Non-pigmented ciliary epithelial cell (primary cell): ENCODE data around the gene UBA52.
"Not testable (repeated sequence)": the region's sequence is repeated elsewhere in the genome, so short reads cannot be mapped to it uniquely, and the experiment has no call there.

Source experiments
- DNase-seq: peaks from one replicate; pipeline ENCODE4 v3.0.0-alpha.2; 2010; ENCODE audit warnings: low read depth

Gene UBA52

DNA sequence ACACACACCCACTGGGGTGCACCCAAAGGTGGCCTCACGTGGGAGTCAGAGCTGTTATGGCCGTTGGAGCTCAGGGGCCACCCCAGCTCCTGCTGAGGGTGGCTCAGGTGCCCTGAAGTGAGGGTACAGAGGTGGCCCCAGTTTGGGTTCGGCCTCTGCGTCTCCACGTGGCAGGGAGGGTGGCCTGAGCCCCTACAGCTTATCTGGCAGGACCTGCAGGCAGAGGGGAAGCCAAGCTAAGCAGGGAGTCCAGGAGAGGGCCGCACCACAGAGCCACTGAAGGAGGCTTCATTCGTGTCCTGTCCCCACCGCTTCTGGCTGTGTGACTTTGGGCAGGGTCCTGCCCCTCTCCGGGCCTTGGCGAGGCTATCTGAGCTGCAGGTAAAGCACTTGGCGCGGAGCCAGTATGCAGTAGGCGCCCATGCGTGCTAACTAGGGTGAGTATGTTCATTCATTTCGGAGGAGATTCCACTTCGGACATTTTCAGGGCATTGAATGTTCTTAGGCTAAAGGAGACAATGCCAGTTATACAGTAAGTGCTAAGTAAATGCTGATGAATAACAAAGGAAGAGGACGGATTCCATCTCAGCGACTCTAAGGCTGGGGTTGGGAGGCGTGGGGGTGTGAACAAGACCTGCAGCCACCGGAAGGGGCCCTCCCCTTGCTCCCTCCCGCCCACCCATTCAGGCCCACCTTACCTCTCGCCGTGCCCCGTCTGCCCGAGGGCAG is 21.9 kb downstream of the UBA52 start:
- DNase-seq: no peak

DNA sequence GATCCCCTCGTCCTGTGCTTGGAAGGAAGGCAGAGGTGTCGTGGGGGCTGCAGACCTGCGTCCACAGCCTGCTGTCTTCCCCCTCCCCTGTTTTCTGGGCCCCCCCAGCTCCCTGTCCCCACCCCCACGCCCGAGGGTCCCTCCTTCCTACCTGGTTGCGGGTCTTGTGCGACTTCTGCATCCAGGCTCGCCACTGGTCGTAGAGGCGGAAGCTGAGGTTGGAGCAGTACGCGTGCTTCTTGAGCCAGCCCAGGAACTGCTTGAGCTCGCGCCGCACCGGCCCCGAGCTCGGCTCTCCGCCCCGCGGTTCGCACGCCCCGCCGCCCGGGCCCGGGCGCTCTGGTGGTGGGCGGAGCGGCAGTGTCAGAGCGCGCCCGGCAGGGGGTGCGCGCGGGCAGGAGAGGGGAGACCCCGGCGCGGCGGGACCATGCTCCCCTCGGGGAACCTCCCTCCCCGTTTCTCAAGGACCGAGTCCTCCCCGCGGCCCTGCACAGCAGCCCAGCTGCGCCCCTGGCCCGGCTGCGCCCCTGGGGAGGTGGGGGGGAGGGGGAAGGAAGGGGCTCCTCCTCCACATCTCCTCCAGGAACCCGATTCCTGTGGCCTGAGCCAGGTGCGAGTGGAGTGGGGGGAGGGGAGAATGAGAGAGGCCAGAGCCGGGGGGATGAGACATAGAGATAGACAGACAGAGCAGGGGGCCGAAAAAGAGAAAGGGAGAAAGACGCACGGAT is 22.6 kb downstream of the UBA52 start:
- DNase-seq: no peak

- no peak for DNase-seq
These were observed 23.2 kb downstream of the UBA52 start for GRCh38 chr19:18594824-18595373.

DNA sequence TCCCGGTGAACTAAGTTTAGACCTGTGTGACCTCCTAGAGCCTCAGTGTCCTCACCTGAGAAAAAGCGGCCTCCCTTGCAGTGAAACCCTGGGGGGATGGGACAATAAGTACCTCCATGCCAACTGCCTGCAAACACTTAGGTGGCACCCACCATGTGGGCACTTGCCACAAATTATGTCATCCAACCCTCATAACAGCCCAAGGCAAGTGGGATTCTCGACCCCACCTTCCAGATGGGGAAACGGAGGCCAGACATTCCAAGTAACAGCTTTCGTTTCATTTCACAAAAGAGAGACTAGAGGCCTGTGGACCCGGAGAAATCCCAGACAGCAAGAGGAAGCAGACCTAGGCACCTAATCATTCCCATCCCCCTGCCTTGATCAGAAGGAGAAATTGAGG is 23.8 kb downstream of the UBA52 start:
- DNase-seq: no peak

GRCh38 chr19:18596752-18597157 is 25.1 kb downstream of the UBA52 start:
- no peak for DNase-seq

- no peak for DNase-seq
These were observed 26.4 kb downstream of the UBA52 start for GRCh38 chr19:18597809-18598660.

DNA sequence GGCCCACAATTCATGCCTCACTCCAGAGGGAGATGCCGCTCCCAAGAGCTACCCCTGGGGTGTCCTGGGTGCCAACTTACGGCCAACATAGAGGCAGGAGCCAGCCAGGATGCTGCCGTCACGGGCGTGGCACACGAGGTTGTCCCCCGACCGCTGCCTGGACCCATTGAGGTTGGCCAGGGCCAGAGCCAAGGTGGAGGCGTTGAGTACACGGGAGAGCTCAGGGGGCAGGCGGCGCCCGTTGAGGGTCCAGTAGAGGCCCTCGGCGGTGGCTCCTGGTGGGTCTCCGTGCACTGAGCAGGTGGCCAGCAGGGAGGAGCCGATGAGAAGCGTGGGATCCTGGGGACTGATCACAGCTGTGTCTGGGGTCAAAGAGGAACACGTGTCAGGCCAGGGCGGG is 27.8 kb downstream of the UBA52 start:
- DNase-seq: no peak

DNA sequence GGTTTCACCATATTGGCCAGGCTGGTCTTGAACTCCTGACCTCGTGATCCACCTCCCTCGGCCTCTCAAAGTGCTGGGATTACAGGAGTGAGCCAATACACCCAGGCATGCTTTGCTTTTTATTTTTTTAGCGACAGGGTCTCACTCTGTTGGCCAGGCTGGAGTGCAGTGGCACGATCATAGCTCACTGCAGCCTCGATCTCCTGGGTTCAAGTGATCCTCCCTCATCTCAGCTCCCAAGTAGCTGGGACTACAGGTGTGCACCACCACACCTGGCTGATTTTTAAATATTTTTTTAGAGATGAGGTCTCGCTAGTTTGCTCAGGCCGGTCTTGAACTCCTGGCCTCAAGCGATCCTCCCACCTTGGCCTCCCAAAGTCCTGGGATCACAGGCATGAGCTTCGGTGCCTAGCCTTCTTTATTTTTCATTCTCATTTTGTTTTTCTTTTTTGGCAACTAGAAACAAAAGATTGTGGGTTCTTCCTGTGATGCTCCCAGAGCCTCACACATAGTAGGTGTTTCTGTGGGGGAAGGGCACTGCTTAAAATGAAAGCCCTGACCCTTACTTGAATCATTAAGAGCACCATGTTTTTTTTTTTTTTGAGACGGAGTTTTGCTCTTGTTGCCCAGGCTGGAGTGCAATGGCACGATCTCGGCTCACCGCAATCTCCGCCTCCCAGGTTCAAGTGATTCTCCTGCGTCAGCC is 29.2 kb downstream of the UBA52 start:
- DNase-seq: not testable (repeated sequence)

DNA sequence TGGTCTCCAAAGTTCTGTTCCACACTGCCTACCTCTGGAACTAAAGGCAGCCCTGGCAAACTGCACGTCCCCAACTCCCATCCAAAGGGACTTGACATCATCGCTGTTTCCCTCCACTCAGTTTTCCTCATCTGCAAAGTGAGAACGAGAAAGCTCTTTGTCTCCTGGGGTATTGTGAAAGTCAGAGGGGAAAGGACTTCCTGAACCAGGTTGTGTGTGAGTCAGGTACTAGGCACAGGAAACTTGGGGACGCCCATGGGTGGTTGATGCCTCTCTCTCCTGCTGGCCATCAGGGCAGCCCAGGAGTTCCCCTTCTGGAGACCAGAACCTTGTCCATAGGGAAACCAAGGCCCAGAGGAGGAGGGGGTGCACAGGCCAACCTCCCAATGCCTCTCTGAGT is 30.2 kb downstream of the UBA52 start:
- DNase-seq: no peak

DNA sequence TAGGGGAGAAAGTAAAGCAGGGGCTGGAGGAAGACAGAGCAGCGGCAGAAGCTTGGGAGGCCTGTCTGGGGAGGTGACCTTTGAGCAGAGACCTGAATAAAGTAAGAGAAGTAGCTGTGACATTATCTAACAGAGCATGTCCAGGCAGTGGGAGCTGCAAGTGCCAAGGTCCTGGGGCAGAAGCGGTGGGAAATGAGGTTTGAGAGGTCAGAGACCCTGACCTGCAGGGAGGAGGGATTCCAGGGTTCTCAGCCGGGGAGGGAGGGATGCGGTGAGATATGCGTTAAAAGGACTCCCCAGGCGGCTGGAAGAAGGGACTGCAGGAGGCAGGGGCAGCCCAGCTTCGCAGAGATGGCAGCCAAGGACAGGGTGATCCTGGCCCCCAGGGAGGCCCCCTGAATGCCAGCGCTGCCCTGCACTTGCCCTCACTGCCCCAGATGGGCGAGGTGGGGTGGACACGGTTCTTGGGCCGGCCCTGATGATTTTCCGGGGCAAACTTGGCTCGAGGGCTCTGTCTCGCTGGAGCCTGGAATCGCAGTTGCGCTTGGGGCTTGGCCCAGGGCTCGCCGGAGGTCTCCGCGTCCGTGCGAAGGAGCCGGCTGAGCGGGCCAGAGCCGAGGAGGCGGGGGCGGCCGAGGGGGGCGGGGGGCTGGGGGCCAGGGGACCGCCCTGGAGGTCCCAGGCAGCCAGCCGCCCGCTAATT is 31.7 kb downstream of the UBA52 start:
- no peak for DNase-seq

DNA sequence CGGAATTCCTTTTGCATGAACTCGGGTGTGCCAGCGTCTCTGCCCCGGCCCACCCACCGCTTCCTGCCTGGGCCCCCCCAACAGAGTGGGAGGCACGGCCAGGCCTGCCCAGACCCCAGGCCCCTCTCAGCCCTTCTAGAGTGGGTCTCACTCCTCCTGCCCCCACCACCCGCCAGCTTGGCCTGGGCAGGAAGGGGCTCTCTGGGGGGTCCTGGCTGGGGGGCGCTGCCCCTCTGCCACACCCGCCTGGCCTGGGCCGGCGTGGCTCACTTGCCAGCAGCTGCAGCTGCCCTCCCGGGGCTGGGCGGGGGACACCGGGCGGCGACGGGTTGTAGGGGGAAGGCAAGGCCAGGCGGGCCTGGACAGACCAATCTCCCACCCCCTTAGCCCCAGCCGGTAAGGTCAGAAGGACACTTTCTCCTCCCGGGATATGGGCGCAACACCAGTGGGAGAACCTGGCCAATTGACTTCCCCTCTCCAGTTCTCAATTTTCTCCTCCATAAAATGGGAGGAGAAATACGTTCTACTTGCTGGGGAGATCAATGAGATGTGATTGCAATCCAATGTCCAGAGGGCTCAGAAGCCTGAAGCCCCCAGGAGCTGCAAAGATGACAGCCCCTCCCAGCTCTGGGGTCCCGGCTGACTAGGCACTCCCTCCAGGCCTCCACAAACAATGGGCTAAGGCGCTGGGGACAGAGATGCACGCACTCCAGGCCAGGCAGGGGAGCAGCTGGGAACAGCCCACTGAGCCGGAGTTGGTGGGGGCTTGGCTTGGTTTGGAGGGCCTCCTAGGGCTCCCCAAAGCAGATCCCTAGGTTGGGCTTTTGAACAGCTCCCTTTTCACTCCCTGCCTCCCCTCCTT is 32.5 kb downstream of the UBA52 start:
- no peak for DNase-seq

DNA sequence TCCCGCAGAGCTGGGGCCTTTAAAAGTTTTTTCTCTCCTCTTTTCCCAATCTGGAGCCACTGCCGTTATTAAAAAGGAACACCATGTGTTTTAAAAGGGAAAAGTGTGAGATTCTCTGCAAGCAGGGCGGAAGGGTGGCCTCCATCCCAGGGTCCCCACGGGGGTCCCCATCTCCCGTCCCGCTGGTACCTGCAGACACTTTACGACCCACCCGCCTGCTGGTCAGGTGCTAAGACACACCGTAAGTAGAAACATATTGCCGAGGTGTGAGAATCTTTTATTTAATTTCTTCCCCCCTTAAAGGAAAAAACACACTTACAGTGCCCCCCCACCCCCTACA is 33.1 kb downstream of the UBA52 start:
- no peak for DNase-seq

DNA sequence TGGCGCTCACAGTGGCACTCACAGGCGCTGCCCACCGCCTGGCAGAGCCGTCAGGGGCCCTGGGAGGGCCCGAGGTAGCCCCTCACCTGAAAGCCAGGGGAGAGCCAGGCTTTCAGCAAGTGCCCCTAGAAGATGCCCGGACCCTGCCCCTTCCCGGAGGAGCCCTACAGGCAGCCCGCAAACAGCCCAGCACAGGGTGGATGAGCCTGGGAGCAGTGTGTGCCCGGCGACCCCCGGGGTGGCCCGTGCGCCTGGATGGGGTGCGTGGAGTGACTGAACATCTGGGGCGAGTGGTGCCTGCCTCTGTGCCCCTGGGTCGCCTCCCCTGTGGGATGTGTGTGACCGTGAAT is 33.5 kb downstream of the UBA52 start:
- DNase-seq: no peak

GRCh38 chr19:18605546-18606280 is 34.1 kb downstream of the UBA52 start:
- no peak for DNase-seq

GRCh38 chr19:18606281-18607225 is 34.9 kb downstream of the UBA52 start, which contains the start of gene CRLF1:
CRLF1 (minus strand) TSS chr19:18606799; CDS start chr19:18606656, 143 bp downstream.
- no peak for DNase-seq

GRCh38 chr19:18607226-18608101 is 35.8 kb downstream of the UBA52 start:
- DNase-seq: no peak

- no peak for DNase-seq
These were observed 36.6 kb downstream of the UBA52 start for GRCh38 chr19:18608102-18608804.
